Measurements from ENCODE around the gene MARK3. TPM values are rescaled to one million over a fixed set of nuclear protein-coding genes. Genes with fewer than 3 reads are reported as not detected.

The MARK3 gene
- total RNA-seq, 2 donors from 2014 or later = 64.3 to 65.7 TPM

- intact Hi-C loops (cut with DNase I) = no loop called here
- DNase-seq (ENCODE audit: low spot score) = no peak
Measured at GRCh38 chr14:103539056-103539825, 154.0 kb downstream of the MARK3 start.

DNA sequence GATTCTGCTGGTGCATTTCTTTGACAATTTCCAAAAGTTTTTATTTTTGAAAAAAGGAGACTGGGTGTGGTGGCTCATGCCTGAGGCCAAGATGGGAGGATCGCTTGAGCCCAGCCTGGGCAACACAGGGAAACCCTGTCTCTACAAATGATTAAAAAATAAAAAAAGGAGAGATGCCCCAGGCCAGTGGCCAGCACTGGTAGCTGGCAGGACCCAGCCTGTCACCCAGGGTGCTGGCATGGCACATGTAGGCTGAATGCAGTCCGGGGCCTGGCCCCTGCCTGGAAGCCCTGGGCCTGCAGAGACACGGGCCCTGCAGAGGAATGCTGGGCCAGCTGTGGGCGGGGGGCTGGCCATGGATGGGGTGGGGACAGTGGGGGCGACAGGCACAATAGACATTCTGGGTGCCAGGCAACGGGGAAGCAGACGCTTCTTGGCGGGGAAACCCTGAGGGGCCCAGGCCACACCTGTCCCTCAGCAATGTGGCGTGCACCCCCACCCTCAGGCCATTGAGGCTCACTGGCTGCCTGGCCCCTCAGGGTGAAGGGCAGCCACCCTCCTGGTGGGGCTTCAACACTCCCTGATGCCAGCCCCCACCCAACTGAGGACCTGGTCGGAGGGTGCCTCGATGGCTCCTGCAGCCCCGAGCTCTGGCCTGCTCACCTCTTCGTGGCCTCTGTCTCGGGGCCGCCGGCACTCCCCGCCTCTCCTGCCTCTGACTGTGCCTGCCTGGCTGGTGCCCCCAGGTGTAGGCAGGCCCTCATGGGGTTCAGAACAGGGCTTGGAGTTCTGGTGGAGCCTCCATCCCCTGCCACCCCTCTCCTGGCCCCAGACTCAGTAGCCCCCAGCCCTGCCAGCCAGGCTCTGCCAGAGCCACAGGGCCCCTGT, 155.8 kb downstream of the MARK3 start:
- DNase-seq (ENCODE audit: low spot score) = no peak
- intact Hi-C loops (cut with DNase I) = no loop called here

DNA sequence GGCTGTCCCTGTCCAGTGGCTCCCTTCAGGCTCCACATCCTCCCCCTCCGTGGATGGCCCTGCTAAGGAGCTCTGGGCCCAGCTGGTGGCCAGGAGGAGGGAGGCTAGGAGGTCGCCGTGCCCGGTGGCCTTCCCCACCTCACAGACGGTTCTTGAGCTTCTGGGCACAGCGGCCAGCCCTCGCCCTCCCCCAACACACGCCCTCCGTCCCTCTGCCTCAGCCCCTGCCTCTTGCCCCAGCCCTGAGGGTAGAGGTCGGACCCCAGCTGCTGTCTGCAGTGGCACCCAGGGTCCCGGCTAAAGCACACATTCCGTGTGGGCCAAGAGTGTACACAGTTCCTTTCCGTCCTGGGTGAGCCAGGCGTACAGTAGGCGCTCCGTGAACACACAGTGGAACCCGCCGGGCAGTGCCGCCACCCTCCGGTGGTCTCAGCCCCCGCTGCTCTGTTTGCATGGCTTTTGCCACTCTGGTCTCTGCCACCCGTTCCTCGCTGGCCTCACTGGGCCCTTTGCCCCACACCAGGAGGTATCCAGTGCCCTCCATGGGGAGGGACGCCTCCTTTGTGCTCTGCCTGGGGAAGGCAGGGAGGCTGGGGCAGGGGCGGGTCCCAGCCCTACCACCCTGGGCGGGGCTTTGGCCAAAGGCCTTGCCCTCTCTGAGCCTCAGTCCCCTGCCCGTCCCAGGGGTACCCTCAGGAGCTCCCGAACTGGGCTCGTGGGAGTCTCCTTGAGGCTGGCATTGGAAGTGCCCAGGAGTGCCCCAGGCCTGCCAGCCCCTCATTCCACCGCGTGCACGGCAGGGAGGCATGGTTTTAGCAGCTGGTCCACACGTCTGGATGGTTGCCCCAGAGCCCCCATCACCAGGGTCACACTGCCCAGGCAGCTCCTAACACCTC, 156.7 kb downstream of the MARK3 start:
- intact Hi-C loops (cut with DNase I) = no loop called here

DNA sequence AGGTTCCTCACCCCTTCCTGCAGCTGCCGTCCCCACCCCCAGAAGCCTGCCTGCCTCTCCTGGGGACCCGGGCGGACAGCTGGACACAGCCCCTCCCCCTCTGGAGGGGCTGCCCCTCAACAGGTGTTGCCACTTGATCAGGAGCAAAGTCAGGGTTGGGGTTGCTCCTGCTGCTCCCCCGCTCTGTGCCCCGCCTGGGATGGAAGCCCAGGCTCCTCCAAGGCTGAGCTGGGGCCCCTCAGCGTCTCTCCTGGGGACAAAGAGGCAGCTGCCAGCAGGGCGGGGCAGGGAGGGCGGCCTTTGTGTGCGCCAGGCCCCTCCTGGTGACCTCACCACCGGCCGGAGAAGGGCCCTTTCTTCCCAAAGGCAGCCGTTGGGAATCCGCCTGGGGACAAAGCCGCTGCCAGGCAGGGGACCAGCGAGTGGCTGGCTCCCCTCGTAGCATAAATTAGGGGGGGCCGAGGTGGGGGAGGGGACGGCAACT, 157.4 kb downstream of the MARK3 start:
- DNase-seq (ENCODE audit: low spot score) = no peak
- intact Hi-C loops (cut with DNase I) = no loop called here

More for the DNA sequence above, 156.7 kb downstream of the MARK3 start:
- DNase-seq (ENCODE audit: low spot score) = no peak

GRCh38 chr14:103543140-103543539, 157.9 kb downstream of the MARK3 start:
- DNase-seq (ENCODE audit: low spot score) = peak; percentile 81
- intact Hi-C loops (cut with DNase I) = no loop called here

DNA sequence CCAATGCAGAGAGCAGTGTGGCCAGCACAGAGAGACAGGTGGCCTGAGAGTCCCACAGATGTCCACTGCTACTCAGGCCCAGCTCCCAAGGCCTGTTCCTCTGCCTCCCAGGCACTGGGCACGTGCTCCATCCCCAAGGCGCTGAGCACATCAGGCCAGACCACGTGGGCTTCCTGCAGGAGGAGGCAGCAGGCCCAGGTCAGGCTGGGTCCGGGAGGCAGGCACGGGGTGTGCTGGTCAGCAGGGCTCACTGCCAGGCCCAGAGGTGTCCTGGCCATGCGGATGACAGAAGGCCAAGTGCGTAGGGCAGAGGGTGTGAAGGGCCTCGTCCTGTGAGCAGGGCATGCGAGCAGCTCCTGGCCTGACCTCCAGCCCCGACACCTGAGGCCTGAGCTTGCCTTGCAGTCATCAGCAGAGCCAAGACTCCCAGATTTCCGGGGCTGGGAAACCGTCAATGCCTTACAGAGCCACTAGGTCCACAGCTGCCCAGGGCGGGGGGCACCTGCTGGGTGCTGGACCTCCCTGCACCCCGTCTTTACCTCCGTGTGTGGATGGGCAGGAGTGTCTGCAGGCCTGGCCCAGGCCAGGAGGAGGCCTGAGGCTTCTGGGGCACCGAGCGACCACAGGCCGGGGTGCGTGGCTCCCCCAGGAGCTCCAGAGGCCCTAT, 158.6 kb downstream of the MARK3 start:
- DNase-seq (ENCODE audit: low spot score) = peak; percentile 84
- intact Hi-C loops (cut with DNase I) = no loop called here

DNA sequence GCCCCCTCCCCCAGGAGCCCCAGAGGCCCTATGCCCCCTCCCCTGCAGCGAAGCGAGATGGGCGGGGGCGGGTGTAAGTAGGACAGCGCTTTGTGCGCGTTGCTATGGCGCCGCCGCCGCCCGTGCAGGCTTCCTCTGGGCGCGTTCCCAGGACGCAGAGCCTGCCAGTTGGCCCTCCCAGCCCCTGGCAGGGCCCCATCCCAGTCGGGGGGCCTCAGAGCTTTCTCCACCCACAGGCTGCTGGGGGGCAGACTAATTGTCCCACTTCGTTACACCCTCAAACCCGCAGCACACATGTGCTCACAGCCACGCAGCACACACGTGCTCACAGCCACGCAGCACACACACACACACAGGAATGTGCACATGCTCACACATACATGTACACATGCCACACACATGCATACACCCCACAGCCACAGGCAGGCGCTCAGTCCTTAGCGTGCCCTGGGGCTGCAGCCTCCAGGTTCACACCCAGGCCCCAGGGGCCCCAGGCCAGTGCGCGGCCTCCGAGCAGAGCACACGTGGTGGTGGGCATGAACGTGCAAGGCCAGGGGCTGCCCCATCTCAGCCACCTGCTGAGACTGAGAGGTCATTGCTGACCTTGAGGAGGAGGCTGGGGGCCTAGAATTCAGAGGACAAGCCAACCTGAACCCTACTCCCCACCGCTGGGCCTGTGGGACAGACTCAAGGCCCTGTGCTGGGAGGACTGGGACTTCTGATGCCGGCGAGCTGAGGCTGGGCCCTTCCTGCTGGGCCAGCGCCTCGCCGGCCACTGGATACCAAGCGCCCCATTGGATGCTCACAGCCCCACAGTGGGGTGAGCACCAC, 159.4 kb downstream of the MARK3 start:
- peak; percentile 88 for DNase-seq (ENCODE audit: low spot score)
- intact Hi-C loops (cut with DNase I) = loop anchor here in 1 of 2 donors (5.0 kb wide), 1 partner anchor 42 kb away; no protein-coding TSS in a partner anchor

DNA sequence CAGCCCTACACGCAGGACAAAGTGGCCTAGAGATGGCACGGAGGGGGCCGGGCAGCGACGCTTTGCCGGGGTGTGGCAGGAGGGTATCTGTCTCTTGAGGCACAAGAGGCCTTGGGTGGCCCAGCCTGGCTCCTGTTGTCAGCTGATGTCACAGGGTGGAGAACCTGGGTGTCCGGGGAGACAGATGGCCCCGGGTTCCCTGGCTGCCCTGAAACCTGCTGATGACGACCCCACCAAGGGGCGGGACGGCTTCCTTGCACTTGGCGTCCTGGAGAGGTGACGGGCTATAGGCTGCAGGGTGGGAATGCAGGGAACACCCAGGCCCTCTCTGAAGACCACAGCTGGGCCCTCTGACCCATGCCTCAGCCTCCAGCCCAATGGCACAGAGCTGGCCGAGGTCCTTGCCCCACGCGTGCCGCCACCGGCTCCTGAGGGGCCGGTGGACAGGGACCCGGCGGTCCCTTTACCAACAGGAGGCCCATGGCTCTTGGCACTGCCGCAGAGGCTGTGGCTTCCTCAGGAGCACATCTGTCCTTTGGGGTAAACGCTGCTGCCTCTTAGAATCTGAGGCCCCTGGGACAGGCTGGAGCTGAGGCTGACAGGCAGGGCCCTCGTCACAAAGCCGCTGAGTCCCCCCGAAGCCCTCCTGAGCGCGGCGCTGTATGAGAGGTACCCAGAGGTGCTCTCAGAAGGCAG, 160.2 kb downstream of the MARK3 start:
- peak; percentile 75 for DNase-seq (ENCODE audit: low spot score)
- intact Hi-C loops (cut with DNase I) = loop anchor here in 1 of 2 donors (5.0 kb wide), 1 partner anchor 43 kb away; no protein-coding TSS in a partner anchor

GRCh38 chr14:103545915-103546651, 160.9 kb downstream of the MARK3 start:
- DNase-seq (ENCODE audit: low spot score) = peak; percentile 80
- intact Hi-C loops (cut with DNase I) = loop anchor here in 1 of 2 donors (2.0 to 5.0 kb wide), 2 partner anchors 27 to 44 kb away; no protein-coding TSS in a partner anchor

GRCh38 chr14:103546652-103547454, 161.6 kb downstream of the MARK3 start:
- intact Hi-C loops (cut with DNase I) = loop anchor here in 1 of 2 donors (2.0 to 5.0 kb wide), 2 partner anchors 28 to 45 kb away; no protein-coding TSS in a partner anchor
- DNase-seq (ENCODE audit: low spot score) = peak; percentile 91

DNA sequence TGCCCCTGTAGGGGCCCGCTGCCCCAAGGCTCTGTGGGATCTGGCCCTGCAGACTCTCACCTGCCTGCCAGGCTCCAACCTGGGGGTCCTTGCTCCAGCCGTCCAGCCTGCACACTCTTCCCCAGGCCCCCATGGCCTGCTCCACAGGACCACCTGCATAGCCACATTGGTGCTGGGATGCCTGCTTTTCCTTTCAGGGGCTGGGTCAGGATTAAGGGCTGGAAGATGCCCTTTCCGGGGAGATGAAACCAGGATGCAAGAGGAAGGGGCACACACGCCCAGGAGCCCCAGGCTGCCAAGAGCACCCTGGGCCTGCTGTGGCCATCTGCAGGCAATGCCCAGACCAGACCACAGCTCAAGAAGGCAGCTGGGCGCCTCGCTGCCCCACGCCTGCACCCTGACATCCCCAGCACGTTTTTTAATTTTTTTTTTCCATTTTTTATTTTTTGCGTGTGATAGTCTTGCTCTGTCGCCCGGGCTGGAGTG, 162.3 kb downstream of the MARK3 start:
- peak; percentile 55 for DNase-seq (ENCODE audit: low spot score)
- intact Hi-C loops (cut with DNase I) = loop anchor here in 1 of 2 donors (2.0 to 5.0 kb wide), 2 partner anchors 29 to 45 kb away; no protein-coding TSS in a partner anchor

DNA sequence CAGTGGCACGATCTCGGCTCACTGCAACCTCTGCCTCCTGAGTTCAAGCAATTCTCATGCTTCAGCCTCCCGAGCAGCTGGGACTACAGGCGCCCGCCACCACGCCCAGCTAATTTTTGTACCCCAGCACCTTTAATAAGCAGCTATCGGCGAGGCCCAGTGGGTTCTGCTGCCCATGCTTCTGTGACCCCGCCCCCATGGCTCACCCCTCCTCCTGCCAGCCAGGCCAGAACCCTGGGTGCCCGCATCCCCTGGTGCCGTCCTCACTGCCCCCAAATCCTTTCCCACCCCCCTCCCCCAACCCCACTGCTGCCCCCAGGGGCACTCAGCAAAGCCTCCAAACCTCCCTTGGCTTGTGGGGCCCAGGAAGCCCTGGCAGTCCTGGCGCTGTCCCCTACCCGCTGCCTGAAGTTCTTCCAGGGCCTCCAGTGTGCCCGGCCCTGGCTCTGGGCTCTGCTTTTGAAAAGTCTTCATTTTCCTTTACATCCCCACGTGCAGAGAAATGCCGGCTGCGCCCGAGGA, 162.8 kb downstream of the MARK3 start:
- peak; percentile 72 for DNase-seq (ENCODE audit: low spot score)
- intact Hi-C loops (cut with DNase I) = loop anchor here in 1 of 2 donors (2.0 to 5.0 kb wide), 2 partner anchors 29 to 46 kb away; no protein-coding TSS in a partner anchor

DNA sequence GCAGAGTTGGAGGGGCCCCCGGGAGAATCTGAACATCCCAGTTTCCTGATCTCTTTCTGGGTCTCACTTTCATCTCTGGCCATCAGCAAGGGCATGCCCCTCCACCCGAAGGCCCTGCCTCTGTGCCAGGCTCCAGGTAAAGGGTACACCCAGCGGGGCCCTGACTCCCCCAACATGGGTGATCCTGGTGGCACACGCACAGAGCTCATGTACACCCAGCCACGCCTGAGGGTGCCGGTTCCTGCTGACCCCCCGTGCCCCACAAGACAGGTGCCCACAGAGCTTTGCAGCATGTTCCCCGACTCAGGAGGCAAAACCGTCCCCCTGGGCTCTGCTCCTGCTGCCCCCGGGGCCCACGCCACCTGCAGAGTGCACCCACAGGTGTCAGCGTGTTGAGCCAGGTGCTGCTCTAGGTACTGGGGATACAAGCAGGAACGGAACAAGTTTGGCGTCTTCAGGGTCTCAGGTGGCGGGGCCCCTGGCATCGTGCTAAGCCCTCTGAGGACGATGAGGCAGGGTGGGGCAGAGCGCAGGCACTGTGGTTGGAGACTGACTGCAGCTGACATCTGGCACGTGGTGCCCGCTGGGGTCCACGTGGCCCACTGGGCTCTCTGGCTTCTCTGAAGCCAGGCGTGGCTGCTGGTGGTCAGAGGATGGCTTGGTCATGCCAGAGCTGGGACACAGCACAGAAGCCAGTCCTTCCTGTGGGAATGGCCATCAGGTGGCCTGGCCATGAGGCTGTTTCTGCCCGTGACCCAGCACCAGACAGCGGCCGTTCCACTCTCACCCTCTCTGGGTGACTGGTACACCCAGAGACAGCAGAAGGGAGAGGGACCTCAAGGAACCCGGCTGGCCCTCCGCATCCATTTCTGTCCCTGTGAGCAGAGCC, 163.5 kb downstream of the MARK3 start:
- DNase-seq (ENCODE audit: low spot score) = peak; percentile 78
- intact Hi-C loops (cut with DNase I) = loop anchor here in 1 of 2 donors (5.0 kb wide), 1 partner anchor 46 kb away; no protein-coding TSS in a partner anchor
